GM18867 (cell line): Measurements from ENCODE around the gene ONECUT2.
"Not testable (repeated sequence)": the region's sequence is repeated elsewhere in the genome, so short reads cannot be mapped to it uniquely, and the experiment has no call there.

Source experiments
- ATAC-seq: cut with Tn5 transposase; IDR thresholded peaks from one replicate; pipeline ENCODE4 v1.9.1; 2021; ENCODE audit warnings: mild to moderate bottlenecking, moderate library complexity; ENCODE audit not compliant: unreplicated experiment

Gene ONECUT2

GRCh38 chr18:57434536-57435494 is at the start of gene ONECUT2:
Gene ONECUT2, plus strand, starts transcription at chr18:57435374. Its CDS starts 343 bp downstream, at chr18:57435717.
- peak; percentile 96 for ATAC-seq

- ATAC-seq: no peak
These were observed 45.9 kb upstream of the ONECUT2 start for GRCh38 chr18:57389271-57389670.

GRCh38 chr18:57390044-57390443 is 45.1 kb upstream of the ONECUT2 start:
- no peak for ATAC-seq

GRCh38 chr18:57394749-57395148 is 40.4 kb upstream of the ONECUT2 start:
- ATAC-seq: not testable (repeated sequence)

- not testable (repeated sequence) for ATAC-seq
These were observed 38.3 kb upstream of the ONECUT2 start for GRCh38 chr18:57396831-57397230.

GRCh38 chr18:57397440-57398132 is 37.6 kb upstream of the ONECUT2 start:
- no peak for ATAC-seq

- ATAC-seq: no peak
These were observed 30.8 kb upstream of the ONECUT2 start for GRCh38 chr18:57404345-57404744.

GRCh38 chr18:57409650-57410049 is 25.5 kb upstream of the ONECUT2 start:
- no peak for ATAC-seq

GRCh38 chr18:57410749-57411148 is 24.4 kb upstream of the ONECUT2 start:
- no peak for ATAC-seq

- no peak for ATAC-seq
These were observed 18.6 kb upstream of the ONECUT2 start for GRCh38 chr18:57416542-57416941.

- no peak for ATAC-seq
These were observed 12.8 kb upstream of the ONECUT2 start for GRCh38 chr18:57422313-57422872.

GRCh38 chr18:57423821-57424220 is 11.4 kb upstream of the ONECUT2 start:
- no peak for ATAC-seq

- ATAC-seq: no peak
These were observed 10.1 kb upstream of the ONECUT2 start for GRCh38 chr18:57425096-57425495.

- peak; percentile 70 for ATAC-seq
These were observed 9.0 kb upstream of the ONECUT2 start for GRCh38 chr18:57426187-57426586.

- no peak for ATAC-seq
These were observed 7.6 kb upstream of the ONECUT2 start for GRCh38 chr18:57427429-57428201.

GRCh38 chr18:57428221-57429150 is 6.7 kb upstream of the ONECUT2 start:
- no peak for ATAC-seq

- ATAC-seq: no peak
These were observed 5.8 kb upstream of the ONECUT2 start for GRCh38 chr18:57429167-57430078.

- ATAC-seq: no peak
These were observed 4.8 kb upstream of the ONECUT2 start for GRCh38 chr18:57430079-57431001.
